ENCODE measurements around the gene ULK4. TPM values are rescaled to one million over a fixed set of nuclear protein-coding genes. Genes with fewer than 3 reads are reported as not detected.

Gene ULK4
- total RNA-seq, 4 donors from 2014 or later: 8.4 to 43.8 (median 20.8) TPM

GRCh38 chr3:41241161-41241560 lies 720.7 kb downstream of the ULK4 start:
- Histone ChIP-seq H3K9me3 (no peaks in the 10 kb centered on the region), H3K4me3 (no peak overlapping the region), H3K27me3 (no peaks in the 10 kb centered on the region), H3K4me1 (no peaks in the 10 kb centered on the region), H3K36me3 (peaks cover 0 to 59% (median 4%) of the 10 kb centered on the region in 3 donors), H3K27ac (no peak overlapping the region)
- TF ChIP-seq CTCF (IDR thresholded peaks at IDR 0.05) (no peak), POLR2A (IDR thresholded peaks at IDR 0.05) (no peak)
- no peak for DNase-seq

GRCh38 chr3:41239587-41239986 lies 722.3 kb downstream of the ULK4 start:
- H3K27ac ChIP-seq: no peak overlapping the region

GRCh38 chr3:41237907-41238306 lies 724.0 kb downstream of the ULK4 start:
- Histone ChIP-seq H3K9me3 (no peaks in the 10 kb centered on the region), H3K36me3 (peaks cover 0 to 87% (median 4%) of the 10 kb centered on the region in 3 donors), H3K4me1 (no peaks in the 10 kb centered on the region), H3K4me3 (no peak overlapping the region), H3K27ac (no peak overlapping the region), H3K27me3 (no peaks in the 10 kb centered on the region)
- DNase-seq: no peak
- TF ChIP-seq POLR2A (IDR thresholded peaks at IDR 0.05): no peak

More at GRCh38 chr3:41239587-41239986, 722.3 kb downstream of the ULK4 start:
- Histone ChIP-seq H3K9me3 (no peaks in the 10 kb centered on the region), H3K4me3 (no peak overlapping the region), H3K36me3 (peaks cover 0 to 71% (median 4%) of the 10 kb centered on the region in 3 donors), H3K4me1 (no peaks in the 10 kb centered on the region), H3K27me3 (no peaks in the 10 kb centered on the region)
- TF ChIP-seq CTCF (IDR thresholded peaks at IDR 0.05) (no peak), POLR2A (IDR thresholded peaks at IDR 0.05) (no peak)
- no peak for DNase-seq

GRCh38 chr3:41236228-41236627 lies 725.7 kb downstream of the ULK4 start:
- Histone ChIP-seq H3K4me1 (no peaks in the 10 kb centered on the region), H3K4me3 (no peak overlapping the region), H3K36me3 (peaks cover 0 to 97% (median 4%) of the 10 kb centered on the region in 3 donors), H3K27ac (no peak overlapping the region), H3K27me3 (no peaks in the 10 kb centered on the region), H3K9me3 (no peaks in the 10 kb centered on the region)
- TF ChIP-seq POLR2A (IDR thresholded peaks at IDR 0.05) (no peak), CTCF (IDR thresholded peaks at IDR 0.05) (no peak)
- no peak for DNase-seq

GRCh38 chr3:41234823-41235721 lies 726.8 kb downstream of the ULK4 start:
- H3K4me1 ChIP-seq: no peaks in the 10 kb centered on the region
- DNase-seq: no peak
- H3K27me3 ChIP-seq: no peaks in the 10 kb centered on the region
- H3K4me3 ChIP-seq: no peak overlapping the region
- H3K27ac ChIP-seq: no peak overlapping the region
- peaks cover 0 to 96% (median 4%) of the 10 kb centered on the region in 3 donors for H3K36me3 ChIP-seq
- H3K9me3 ChIP-seq: no peaks in the 10 kb centered on the region
- no peak for TF ChIP-seq CTCF (IDR thresholded peaks at IDR 0.05)
- no peak for TF ChIP-seq POLR2A (IDR thresholded peaks at IDR 0.05)

- Histone ChIP-seq H3K4me3 (no peak overlapping the region), H3K9me3 (no peaks in the 10 kb centered on the region), H3K4me1 (peaks cover 0 to 27% (median 12%) of the 10 kb centered on the region in 4 donors), H3K27ac (no peak overlapping the region), H3K27me3 (no peaks in the 10 kb centered on the region), H3K36me3 (peaks cover 0 to 52% (median 0%) of the 10 kb centered on the region in 3 donors)
- no peak for TF ChIP-seq CTCF (IDR thresholded peaks at IDR 0.05)
- TF ChIP-seq POLR2A (IDR thresholded peaks at IDR 0.05): no peak
- no peak for DNase-seq
Measured at GRCh38 chr3:41224120-41224806, 737.6 kb downstream of the ULK4 start.
